NCI-H510A (cell line): ENCODE measurements around the gene TRIP10.
"Not testable (repeated sequence)": the region's sequence is repeated elsewhere in the genome, so short reads cannot be mapped to it uniquely, and the experiment has no call there.

Experiments used
- DNase-seq: peaks from one replicate; lab custom pipeline; 2025; lab: John Stamatoyannopoulos, UW

The TRIP10 gene

GRCh38 chr19:6768236-6768785 is 28.8 kb downstream of the TRIP10 start:
- no peak for DNase-seq

- DNase-seq = no peak
These were observed 29.6 kb downstream of the TRIP10 start for GRCh38 chr19:6769006-6769619.

GRCh38 chr19:6771648-6772027 is 32.2 kb downstream of the TRIP10 start:
- not testable (repeated sequence) for DNase-seq

GRCh38 chr19:6772028-6772865 is 32.8 kb downstream of the TRIP10 start, which contains the start of gene VAV1:
Gene VAV1 (plus strand): TSS chr19:6772708. CDS start chr19:6772808, 100 bp downstream.
- no peak for DNase-seq

GRCh38 chr19:6772866-6773322 is 33.4 kb downstream of the TRIP10 start:
- no peak for DNase-seq

GRCh38 chr19:6773323-6773931 is 33.9 kb downstream of the TRIP10 start:
- no peak for DNase-seq

GRCh38 chr19:6774821-6775707 is 35.6 kb downstream of the TRIP10 start:
- DNase-seq = no peak

- DNase-seq = not testable (repeated sequence)
These were observed 36.6 kb downstream of the TRIP10 start for GRCh38 chr19:6776045-6776444.

- no peak for DNase-seq
These were observed 37.5 kb downstream of the TRIP10 start for GRCh38 chr19:6776999-6777398.

- no peak for DNase-seq
These were observed 38.0 kb downstream of the TRIP10 start for GRCh38 chr19:6777434-6777833.

GRCh38 chr19:6778386-6778785 is 38.9 kb downstream of the TRIP10 start:
- DNase-seq = no peak

GRCh38 chr19:6779206-6779605 is 39.7 kb downstream of the TRIP10 start:
- no peak for DNase-seq

GRCh38 chr19:6787393-6787792 is 47.9 kb downstream of the TRIP10 start:
- no peak for DNase-seq

GRCh38 chr19:6788896-6789295 is 49.4 kb downstream of the TRIP10 start:
- no peak for DNase-seq

- DNase-seq = no peak
These were observed 51.0 kb downstream of the TRIP10 start for GRCh38 chr19:6790194-6791128.

GRCh38 chr19:6791237-6791636 is 51.8 kb downstream of the TRIP10 start:
- DNase-seq = no peak

GRCh38 chr19:6793411-6793810 is 53.9 kb downstream of the TRIP10 start:
- DNase-seq = no peak

- no peak for DNase-seq
These were observed 54.5 kb downstream of the TRIP10 start for GRCh38 chr19:6793973-6794372.

GRCh38 chr19:6794686-6795431 is 55.4 kb downstream of the TRIP10 start:
- no peak for DNase-seq

- DNase-seq = no peak
These were observed 56.8 kb downstream of the TRIP10 start for GRCh38 chr19:6796278-6796677.
